OCI-LY3 (cell line): Measurements from ENCODE around the gene TRIM54.

Experiments used
- EZH2phosphoT487 ChIP-seq: fragments of 200-600 bp; shearing (Covaris generic); IDR thresholded peaks from 2 replicates; pipeline ENCODE4 v1.6.1; 2018; ENCODE audit warnings: antibody characterized with exemption, mixed run types, low read depth
- TF ChIP-seq, protein P1 (sequence below): fragments of 200-600, 300-600 bp; sonication (generic); IDR thresholded peaks from 2 replicates; pipeline ENCODE4 v1.5.1; 2014; ENCODE audit warnings: antibody characterized with exemption, low read length, low read depth

GRCh38 chr2:27347641-27348040 is 65.4 kb downstream of the TRIM54 start:
- TF ChIP-seq, protein P1, sequence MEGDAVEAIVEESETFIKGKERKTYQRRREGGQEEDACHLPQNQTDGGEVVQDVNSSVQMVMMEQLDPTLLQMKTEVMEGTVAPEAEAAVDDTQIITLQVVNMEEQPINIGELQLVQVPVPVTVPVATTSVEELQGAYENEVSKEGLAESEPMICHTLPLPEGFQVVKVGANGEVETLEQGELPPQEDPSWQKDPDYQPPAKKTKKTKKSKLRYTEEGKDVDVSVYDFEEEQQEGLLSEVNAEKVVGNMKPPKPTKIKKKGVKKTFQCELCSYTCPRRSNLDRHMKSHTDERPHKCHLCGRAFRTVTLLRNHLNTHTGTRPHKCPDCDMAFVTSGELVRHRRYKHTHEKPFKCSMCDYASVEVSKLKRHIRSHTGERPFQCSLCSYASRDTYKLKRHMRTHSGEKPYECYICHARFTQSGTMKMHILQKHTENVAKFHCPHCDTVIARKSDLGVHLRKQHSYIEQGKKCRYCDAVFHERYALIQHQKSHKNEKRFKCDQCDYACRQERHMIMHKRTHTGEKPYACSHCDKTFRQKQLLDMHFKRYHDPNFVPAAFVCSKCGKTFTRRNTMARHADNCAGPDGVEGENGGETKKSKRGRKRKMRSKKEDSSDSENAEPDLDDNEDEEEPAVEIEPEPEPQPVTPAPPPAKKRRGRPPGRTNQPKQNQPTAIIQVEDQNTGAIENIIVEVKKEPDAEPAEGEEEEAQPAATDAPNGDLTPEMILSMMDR = no peak
- no peak for TF ChIP-seq EZH2phosphoT487
